B cell (primary cell): Measurements from ENCODE around the gene SAMD9. TPM values are rescaled to one million over a fixed set of nuclear protein-coding genes. Genes with fewer than 3 reads are reported as not detected.

Experiments
- ATAC-seq: fragments of 200-7000 bp; cut with Tn5 transposase; one replicate; pipeline ENCODE4 v1.10.0; 2021; ENCODE audit warnings: low read depth, mild to moderate bottlenecking, moderate number of reproducible peaks, moderate library complexity
- CTCF ChIA-PET: fragments of 350-600 bp; sonication (Branson Sonifier 250); formaldehyde crosslinking; loops from one replicate; lab custom pipeline; 2021; ENCODE audit warnings: antibody characterized with exemption, inconsistent platforms; lab: Charles Lee
- POLR2A ChIA-PET: fragments of 350-600 bp; sonication (Branson Sonifier 250); formaldehyde crosslinking; loops from one replicate; lab custom pipeline; 2021; ENCODE audit warnings: antibody characterized with exemption; lab: Charles Lee
- DNase-seq: peaks from one replicate; pipeline ENCODE4 v3.0.0; 2013
- H2AFZ ChIP-seq: 2 replicates; pipeline ENCODE4 v1.6.1; 2012; ENCODE audit warnings: mild to moderate bottlenecking, low read depth, low read length; ENCODE audit not compliant: insufficient read depth, poor library complexity, severe bottlenecking
- H3K27ac ChIP-seq, 2 donors: 1 replicate in 1 of 2; 2 replicates in 1 of 2; pipeline ENCODE4 v1.5.1; 2012 to 2013; ENCODE audit warnings: low read length in 2 of 2, mild to moderate bottlenecking in 2 of 2, moderate library complexity in 1 of 2
- H3K27me3 ChIP-seq, 4 experiments: fragments of 200-600 bp in 1 of 4; sonication (generic) in 1 of 4; replicated peaks in 1 of 4; 1 replicate in 2 of 4; 2 replicates in 2 of 4; pipeline versions ENCODE4 v1.6.1 to v1.7.0; 2013 to 2016; ENCODE audit warnings: low read length in 3 of 4, mild to moderate bottlenecking in 2 of 4, mixed read lengths in 1 of 4, moderate library complexity in 1 of 4; ENCODE audit not compliant: insufficient read depth in 4 of 4, control insufficient read depth in 3 of 4; ENCODE audit errors: control extremely low read depth in 1 of 4
- H3K36me3 ChIP-seq, 2 experiments: replicated peaks in 1 of 2; 1 replicate in 1 of 2; 2 replicates in 1 of 2; pipeline versions ENCODE4 v1.6.1 to v1.7.1; 2013; ENCODE audit warnings: low read length in 1 of 2; ENCODE audit not compliant: insufficient read depth in 2 of 2, control insufficient read depth in 1 of 2; ENCODE audit errors: control extremely low read depth in 1 of 2, extremely low read depth in 1 of 2
- H3K4me1 ChIP-seq, 2 donors: fragments of 200-600 bp in 1 of 2; sonication (generic) in 1 of 2; 1 replicate in 1 of 2; 2 replicates in 1 of 2; pipeline versions ENCODE4 v1.5.1 to v1.6.1; 2013 to 2017; ENCODE audit warnings: low read length in 2 of 2; ENCODE audit not compliant: control insufficient read depth in 2 of 2, insufficient read depth in 2 of 2
- H3K4me2 ChIP-seq: replicated peaks from 2 replicates; pipeline ENCODE3; 2012; ENCODE audit warnings: mild to moderate bottlenecking, low read depth, low read length; ENCODE audit not compliant: poor library complexity, severe bottlenecking
- H3K4me3 ChIP-seq, 5 experiments: fragments of 200-600 bp in 1 of 5; sonication (generic) in 1 of 5; 1 replicate in 3 of 5; 2 replicates in 2 of 5; pipeline versions ENCODE4 v1.5.1 to v1.7.0; 2011 to 2016; ENCODE audit warnings: low read length in 4 of 5, mild to moderate bottlenecking in 4 of 5, low read depth in 2 of 5, control low read depth in 1 of 5, moderate library complexity in 1 of 5; ENCODE audit not compliant: insufficient read depth in 1 of 5; ENCODE audit errors: control extremely low read depth in 1 of 5, extremely low read depth in 1 of 5
- H3K79me2 ChIP-seq: fragments of 200-600 bp; sonication (generic); one replicate; pipeline ENCODE4 v1.6.0; 2016; ENCODE audit warnings: low read length; ENCODE audit not compliant: control insufficient read depth, insufficient read depth
- H3K9ac ChIP-seq: fragments of 200-600 bp; sonication (generic); 2 replicates; pipeline ENCODE4 v1.6.1; 2017; ENCODE audit warnings: mild to moderate bottlenecking, low read length, moderate library complexity
- H3K9me3 ChIP-seq, 3 donors: one replicate each; pipeline versions ENCODE4 v1.6.1 to v1.7.1; 2013; ENCODE audit warnings: low read length in 2 of 3; ENCODE audit not compliant: control insufficient read depth in 2 of 3, insufficient read depth in 1 of 3; ENCODE audit errors: control extremely low read depth in 1 of 3
- H4K20me1 ChIP-seq: 2 replicates; pipeline ENCODE4 v1.6.0; 2012; ENCODE audit warnings: mild to moderate bottlenecking, low read length; ENCODE audit not compliant: insufficient read depth, control insufficient read depth, poor library complexity, severe bottlenecking
- H3K27ac Mint-ChIP-seq: one replicate; pipeline ENCODE4 v1.8.0; 2021; ENCODE audit warnings: mixed read lengths
- H3K27me3 Mint-ChIP-seq: one replicate; pipeline ENCODE4 v1.8.0; 2021; ENCODE audit warnings: mixed read lengths
- H3K4me1 Mint-ChIP-seq: one replicate; pipeline ENCODE4 v1.8.0; 2021; ENCODE audit warnings: mixed read lengths
- H3K4me3 Mint-ChIP-seq: one replicate; pipeline ENCODE4 v1.8.0; 2021; ENCODE audit warnings: mixed read lengths
- H3K9me3 Mint-ChIP-seq: one replicate; pipeline ENCODE4 v1.8.0; 2022; ENCODE audit warnings: mixed read lengths; ENCODE audit not compliant: insufficient read depth
- EZH2 ChIP-seq: IDR thresholded peaks from 2 replicates; pipeline ENCODE4 v1.6.1; 2012; ENCODE audit warnings: borderline replicate concordance, low read depth, mild to moderate bottlenecking, moderate library complexity, low read length; ENCODE audit not compliant: insufficient read depth, poor library complexity, severe bottlenecking
- WGBS: methylation state at CpG from one replicate; pipeline ENCODE4 v1.1.5; 2013; ENCODE audit warnings: missing lambda C conversion rate; ENCODE audit not compliant: insufficient coverage; 5-methylcytosine and 5-hydroxymethylcytosine counted together
- intact Hi-C: fragments of 100-400 bp; cut with micrococcal nuclease; formaldehyde crosslinking; loops from one replicate; pipeline ENCODE4 v1.10.0; 2022
- polyA plus RNA-seq: library from polyadenylated mRNA; depleted of rRNA; stranded (reverse); fragments of >200 nt; gene quantifications from 2 replicates; pipeline ENCODE4 v1.2.3, GENCODE V29; 2012
- total RNA-seq, 2 donors: library from RNA; stranded (reverse); fragments of 120-200 nt in 1 of 2; gene quantifications; 1 replicate in 1 of 2; 2 replicates in 1 of 2; pipeline versions ENCODE4 v1.2.3 to v1.2.4, GENCODE V29; 2013 to 2022
- TF ChIP-seq, protein P1 (sequence below): fragments of 200-600 bp; IDR thresholded peaks from one replicate; pipeline ENCODE4 v1.8.0; 2022; ENCODE audit warnings: antibody characterized with exemption, mild to moderate bottlenecking

SAMD9 gene
- total and polyA plus RNA-seq, 2 donors (not counting 1 experiment from before 2014, with no cell fraction given), result 6.2 to 42.1 TPM

GRCh38 chr7:93146036-93146435 is 28.3 kb upstream of the SAMD9 start:
- H3K79me2 ChIP-seq, result peaks cover 37% of the 10 kb centered on the region
- Mint-ChIP-seq H3K4me1 (peaks cover 48% of the 10 kb centered on the region), H3K4me3 (peak overlapping the region; percentile 90), H3K9me3 (no peaks in the 10 kb centered on the region), H3K27me3 (no peaks in the 10 kb centered on the region), H3K27ac (peak overlapping the region; percentile 53)
- ATAC-seq (no peak), DNase-seq (no peak)
- no peaks in the 10 kb centered on the region for H3K9me3 ChIP-seq
- ChIA-PET CTCF (interaction anchor here (1.5 kb wide), 1 partner anchor 10 kb away, joined by 3 read pairs; no protein-coding TSS in a partner anchor), POLR2A (no interaction called here)
- intact Hi-C loops, result loop anchor here (2.0 to 5.0 kb wide), 2 partner anchors 49 to 83 kb away; no protein-coding TSS in a partner anchor
- no peak overlapping the region for H2AFZ ChIP-seq
- TF ChIP-seq, protein P1, sequence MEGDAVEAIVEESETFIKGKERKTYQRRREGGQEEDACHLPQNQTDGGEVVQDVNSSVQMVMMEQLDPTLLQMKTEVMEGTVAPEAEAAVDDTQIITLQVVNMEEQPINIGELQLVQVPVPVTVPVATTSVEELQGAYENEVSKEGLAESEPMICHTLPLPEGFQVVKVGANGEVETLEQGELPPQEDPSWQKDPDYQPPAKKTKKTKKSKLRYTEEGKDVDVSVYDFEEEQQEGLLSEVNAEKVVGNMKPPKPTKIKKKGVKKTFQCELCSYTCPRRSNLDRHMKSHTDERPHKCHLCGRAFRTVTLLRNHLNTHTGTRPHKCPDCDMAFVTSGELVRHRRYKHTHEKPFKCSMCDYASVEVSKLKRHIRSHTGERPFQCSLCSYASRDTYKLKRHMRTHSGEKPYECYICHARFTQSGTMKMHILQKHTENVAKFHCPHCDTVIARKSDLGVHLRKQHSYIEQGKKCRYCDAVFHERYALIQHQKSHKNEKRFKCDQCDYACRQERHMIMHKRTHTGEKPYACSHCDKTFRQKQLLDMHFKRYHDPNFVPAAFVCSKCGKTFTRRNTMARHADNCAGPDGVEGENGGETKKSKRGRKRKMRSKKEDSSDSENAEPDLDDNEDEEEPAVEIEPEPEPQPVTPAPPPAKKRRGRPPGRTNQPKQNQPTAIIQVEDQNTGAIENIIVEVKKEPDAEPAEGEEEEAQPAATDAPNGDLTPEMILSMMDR, result no peak
- no peak for TF ChIP-seq EZH2
- H3K4me1 ChIP-seq, result peaks cover 39 to 46% of the 10 kb centered on the region in 2 donors
- H3K27me3 ChIP-seq, result no peaks in the 10 kb centered on the region
- H3K9ac ChIP-seq, result peak overlapping the region; percentile 75
- peak overlapping the region in 4 of 5 experiments; percentile 3 to 93 (median 38) for H3K4me3 ChIP-seq
- WGBS, result 32% methylated on average over 1 of the region's 1 CpG
- peaks cover 13 to 39% of the 10 kb centered on the region in 2 experiments for H3K36me3 ChIP-seq
- H3K27ac ChIP-seq, result peak overlapping the region; percentile 31 to 85
- H4K20me1 ChIP-seq, result peaks cover 3% of the 10 kb centered on the region
- peak overlapping the region; percentile 75 for H3K4me2 ChIP-seq

DNA sequence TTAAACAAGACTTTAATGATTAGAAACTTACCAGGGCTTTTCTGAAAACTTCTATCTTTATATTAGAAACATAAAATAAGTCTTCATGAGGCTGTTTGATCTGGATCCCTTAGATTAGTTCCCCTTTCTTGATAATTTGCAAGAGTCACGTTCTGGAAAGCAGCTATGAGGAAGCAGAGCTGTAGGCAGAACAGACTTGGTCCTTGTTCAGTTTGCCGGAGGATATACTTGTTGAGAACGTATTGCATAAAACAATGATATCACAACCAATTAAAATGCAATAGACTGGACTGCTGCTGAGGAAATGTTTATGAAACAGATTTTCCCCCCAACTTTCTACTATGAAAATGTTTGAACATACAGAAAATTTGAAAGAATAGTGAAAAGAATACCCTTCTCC is 27.6 kb upstream of the SAMD9 start:
- ChIA-PET POLR2A (no interaction called here), CTCF (interaction anchor here (1.5 to 2.4 kb wide), 3 partner anchors 9 to 83 kb away, joined by 3 to 6 read pairs (median 5); partner anchors contain the start of gene SAMD9)
- intact Hi-C loops, result loop anchor here (5.0 kb wide), 1 partner anchor 48 kb away; no protein-coding TSS in a partner anchor
- H3K9me3 Mint-ChIP-seq, result no peaks in the 10 kb centered on the region
- Histone ChIP-seq H4K20me1 (peaks cover 3% of the 10 kb centered on the region), H3K9me3 (no peaks in the 10 kb centered on the region), H3K4me2 (peak overlapping the region; percentile 75), H3K4me1 (peaks cover 32 to 39% of the 10 kb centered on the region in 2 donors), H2AFZ (peak overlapping the region; percentile 24), H3K27me3 (no peaks in the 10 kb centered on the region), H3K9ac (peak overlapping the region; percentile 75), H3K79me2 (peaks cover 37% of the 10 kb centered on the region), H3K27ac (peak overlapping the region; percentile 31 to 85), H3K4me3 (peak overlapping the region in 4 of 5 experiments; percentile 18 to 93 (median 30)), H3K36me3 (peaks cover 17 to 45% of the 10 kb centered on the region in 2 experiments)
- no peak for TF ChIP-seq EZH2
- TF ChIP-seq, protein P1, result no peak
- peaks cover 42% of the 10 kb centered on the region for H3K4me1 Mint-ChIP-seq
- ATAC-seq (peak; percentile 48), DNase-seq (peak; percentile 51)
- H3K4me3 Mint-ChIP-seq, result peak overlapping the region; percentile 90
- WGBS, result no CpG with 5 or more reads among the region's 3 CpGs
- no peaks in the 10 kb centered on the region for H3K27me3 Mint-ChIP-seq
- H3K27ac Mint-ChIP-seq, result peak overlapping the region; percentile 59
